Smooth muscle cell (in vitro differentiated cells): ENCODE data around the gene KCNMA1. TPM values are rescaled to one million over a fixed set of nuclear protein-coding genes. Genes with fewer than 3 reads are reported as not detected.

ENCODE experiments used
- DNase-seq: peaks from one replicate; lab custom pipeline; 2025; ENCODE audit not compliant: unreplicated experiment; lab: John Stamatoyannopoulos, UW
- H2AFZ ChIP-seq: fragments of 200-600 bp; sonication (generic); 2 replicates; pipeline ENCODE4 v1.6.0; 2016; ENCODE audit warnings: antibody characterized with exemption, low read depth, mild to moderate bottlenecking
- H3F3A ChIP-seq: fragments of 200-600 bp; sonication (generic); 2 replicates; pipeline ENCODE4 v1.6.0; 2017; ENCODE audit warnings: antibody characterized with exemption, low read depth
- H3K27ac ChIP-seq: fragments of 200-600 bp; sonication (generic); 2 replicates; pipeline ENCODE4 v1.5.1; 2016; ENCODE audit warnings: low read depth, mild to moderate bottlenecking
- H3K27me3 ChIP-seq: fragments of 200-600 bp; sonication (generic); 2 replicates; pipeline ENCODE4 v1.6.1; 2016; ENCODE audit warnings: low read depth, mild to moderate bottlenecking
- H3K36me3 ChIP-seq: fragments of 200-600 bp; sonication (generic); 2 replicates; pipeline ENCODE4 v1.5.1; 2016; ENCODE audit warnings: low read depth
- H3K4me1 ChIP-seq: fragments of 200-600 bp; sonication (generic); 2 replicates; pipeline ENCODE4 v1.5.1; 2016; ENCODE audit warnings: low read depth
- H3K4me2 ChIP-seq: fragments of 200-600 bp; sonication (generic); 2 replicates; pipeline ENCODE4 v1.6.0; 2016; ENCODE audit warnings: mild to moderate bottlenecking
- H3K4me3 ChIP-seq: fragments of 200-600 bp; sonication (generic); 2 replicates; pipeline ENCODE4 v1.5.1; 2016; ENCODE audit warnings: mild to moderate bottlenecking
- H3K79me2 ChIP-seq: fragments of 200-600 bp; sonication (generic); 2 replicates; pipeline ENCODE4 v1.6.0; 2016; ENCODE audit warnings: low read depth, mild to moderate bottlenecking
- H3K9ac ChIP-seq: fragments of 200-600 bp; sonication (generic); 2 replicates; pipeline ENCODE4 v1.6.0; 2016; ENCODE audit warnings: low read depth
- H3K9me3 ChIP-seq: fragments of 200-600 bp; sonication (generic); replicated peaks from 2 replicates; pipeline ENCODE4 v1.5.1; 2016; ENCODE audit warnings: low read depth
- H4K20me1 ChIP-seq: fragments of 200-600 bp; sonication (generic); 2 replicates; pipeline ENCODE4 v1.6.0; 2016; ENCODE audit warnings: low read depth
- CTCF ChIP-seq: fragments of 200-600 bp; sonication (generic); IDR thresholded peaks from 2 replicates; pipeline ENCODE4 v1.5.1; 2017; ENCODE audit warnings: borderline replicate concordance, mild to moderate bottlenecking, antibody characterized with exemption; ENCODE audit not compliant: insufficient read depth, poor library complexity, severe bottlenecking
- WGBS: methylation state at CpG from one replicate; pipeline ENCODE4 v1.1.7; 2016; ENCODE audit warnings: low lambda C conversion rate; 5-methylcytosine and 5-hydroxymethylcytosine counted together
- polyA plus RNA-seq: library from polyadenylated mRNA; unstranded; fragments of >200 nt; fragmentation: Nextera tagmentation; extraction: Ambion mirVana; gene quantifications from 2 replicates; pipeline ENCODE4 v1.2.1, GENCODE V29; 2016
- total RNA-seq: library from RNA; depleted of rRNA; stranded (reverse); fragments of >200 nt; gene quantifications from 2 replicates; pipeline ENCODE4 v1.2.3, GENCODE V29; 2014

The KCNMA1 gene
- total and polyA plus RNA-seq, 2 experiments from 2014 or later = 9.1 to 23.4 TPM

GRCh38 chr10:77463967-77464745 lies 173.5 kb downstream of the KCNMA1 start:
- Histone ChIP-seq H3K4me1 (peaks cover 9% of the 10 kb centered on the region), H4K20me1 (no peaks in the 10 kb centered on the region), H3K79me2 (no peaks in the 10 kb centered on the region), H3K27ac (no peak overlapping the region), H2AFZ (no peak overlapping the region), H3K4me3 (no peak overlapping the region), H3F3A (peaks cover 14% of the 10 kb centered on the region), H3K9ac (no peak overlapping the region), H3K27me3 (no peaks in the 10 kb centered on the region), H3K9me3 (no peaks in the 10 kb centered on the region), H3K4me2 (no peak overlapping the region), H3K36me3 (no peaks in the 10 kb centered on the region)
- no peak for TF ChIP-seq CTCF
- 80% methylated on average over 9 of the region's 9 CpGs for WGBS
- DNase-seq = no peak

- Histone ChIP-seq H3K9ac (no peak overlapping the region), H3K36me3 (no peaks in the 10 kb centered on the region), H2AFZ (no peak overlapping the region), H3K79me2 (no peaks in the 10 kb centered on the region), H3K4me3 (no peak overlapping the region), H3K4me1 (peaks cover 9% of the 10 kb centered on the region), H3F3A (peaks cover 16% of the 10 kb centered on the region), H3K27me3 (no peaks in the 10 kb centered on the region), H3K9me3 (no peaks in the 10 kb centered on the region), H4K20me1 (no peaks in the 10 kb centered on the region), H3K27ac (no peak overlapping the region), H3K4me2 (no peak overlapping the region)
- WGBS = 50% methylated on average over 4 of the region's 4 CpGs
- TF ChIP-seq CTCF = no peak
- no peak for DNase-seq
Observed at GRCh38 chr10:77463499-77463898, 174.1 kb downstream of the KCNMA1 start.

- Histone ChIP-seq H3K9ac (no peak overlapping the region), H3K4me2 (no peak overlapping the region), H2AFZ (no peak overlapping the region), H3K9me3 (no peaks in the 10 kb centered on the region), H3K4me1 (peaks cover 9% of the 10 kb centered on the region), H3K36me3 (no peaks in the 10 kb centered on the region), H3K27me3 (no peaks in the 10 kb centered on the region), H3K4me3 (no peak overlapping the region), H3K79me2 (no peaks in the 10 kb centered on the region), H4K20me1 (no peaks in the 10 kb centered on the region), H3F3A (peaks cover 19% of the 10 kb centered on the region), H3K27ac (no peak overlapping the region)
- no peak for TF ChIP-seq CTCF
- 86% methylated on average over 7 of the region's 7 CpGs for WGBS
- DNase-seq = no peak
Observed at GRCh38 chr10:77461636-77462296, 175.8 kb downstream of the KCNMA1 start.

- Histone ChIP-seq H3F3A (peaks cover 19% of the 10 kb centered on the region), H3K4me1 (peaks cover 9% of the 10 kb centered on the region), H3K79me2 (no peaks in the 10 kb centered on the region), H3K27me3 (no peaks in the 10 kb centered on the region), H3K27ac (peak overlapping the region; percentile 75), H3K4me2 (peak overlapping the region; percentile 63), H3K4me3 (no peak overlapping the region), H2AFZ (no peak overlapping the region), H4K20me1 (no peaks in the 10 kb centered on the region), H3K9ac (no peak overlapping the region), H3K36me3 (no peaks in the 10 kb centered on the region), H3K9me3 (no peaks in the 10 kb centered on the region)
- no peak for DNase-seq
- no peak for TF ChIP-seq CTCF
- WGBS = 87% methylated on average over 3 of the region's 3 CpGs
Observed at GRCh38 chr10:77459905-77460304, 177.7 kb downstream of the KCNMA1 start.
